Neural progenitor cell (in vitro differentiated cells): Measurements from ENCODE around the gene HPSE2. TPM values are rescaled to one million over a fixed set of nuclear protein-coding genes. Genes with fewer than 3 reads are reported as not detected.

Source experiments
- DNase-seq: peaks from one replicate; pipeline ENCODE4 v3.0.0-alpha.2; 2016; ENCODE audit warnings: low spot score
- H2AFZ ChIP-seq: fragments of 200-600 bp; sonication (generic); replicated peaks from 2 replicates; pipeline ENCODE4 v1.6.1; 2016; ENCODE audit warnings: antibody characterized with exemption
- H3F3A ChIP-seq: fragments of 200-600 bp; sonication (generic); 2 replicates; pipeline ENCODE4 v1.6.1; 2016; ENCODE audit warnings: antibody characterized with exemption, low read depth
- H3K27ac ChIP-seq: fragments of 200-600 bp; sonication (generic); 2 replicates; pipeline ENCODE4 v1.5.1; 2016; ENCODE audit warnings: mild to moderate bottlenecking
- H3K27me3 ChIP-seq: fragments of 200-600 bp; sonication (generic); 2 replicates; pipeline ENCODE4 v1.6.1; 2016; ENCODE audit warnings: mild to moderate bottlenecking, moderate library complexity
- H3K36me3 ChIP-seq: fragments of 200-600 bp; sonication (generic); 2 replicates; pipeline ENCODE4 v1.5.1; 2016
- H3K4me1 ChIP-seq: fragments of 200-600 bp; sonication (generic); 2 replicates; pipeline ENCODE4 v1.6.1; 2016; ENCODE audit warnings: mixed run types
- H3K4me2 ChIP-seq: fragments of 200-600 bp; sonication (generic); 2 replicates; pipeline ENCODE4 v1.6.1; 2016
- H3K4me3 ChIP-seq: fragments of 200-600 bp; sonication (generic); 2 replicates; pipeline ENCODE4 v1.5.1; 2016
- H3K79me2 ChIP-seq: fragments of 200-600 bp; sonication (generic); 2 replicates; pipeline ENCODE4 v1.6.1; 2016; ENCODE audit warnings: low read depth
- H3K9ac ChIP-seq: fragments of 200-600 bp; sonication (generic); 2 replicates; pipeline ENCODE4 v1.6.1; 2016
- H3K9me3 ChIP-seq: fragments of 200-600 bp; sonication (generic); 2 replicates; pipeline ENCODE4 v1.5.1; 2016; ENCODE audit warnings: low read depth
- H4K20me1 ChIP-seq: fragments of 200-600 bp; sonication (generic); 2 replicates; pipeline ENCODE4 v1.6.1; 2016; ENCODE audit warnings: low read depth
- H3K27ac Mint-ChIP-seq: 3 replicates; pipeline ENCODE4 v1.8.0; 2021; ENCODE audit warnings: mixed read lengths
- H3K27me3 Mint-ChIP-seq: 2 replicates; pipeline ENCODE4 v1.8.0; 2022; ENCODE audit warnings: low read depth, mild to moderate bottlenecking, inconsistent platforms, moderate library complexity, mixed read lengths; ENCODE audit not compliant: insufficient read depth
- H3K36me3 Mint-ChIP-seq: 3 replicates; pipeline ENCODE4 v1.8.0; 2021; ENCODE audit warnings: mixed read lengths
- H3K4me1 Mint-ChIP-seq: 3 replicates; pipeline ENCODE4 v1.8.0; 2021; ENCODE audit warnings: mixed read lengths
- H3K4me3 Mint-ChIP-seq: 3 replicates; pipeline ENCODE4 v1.8.0; 2021; ENCODE audit warnings: mild to moderate bottlenecking, moderate library complexity, mixed read lengths
- H3K9me3 Mint-ChIP-seq: 3 replicates; pipeline ENCODE4 v1.8.0; 2020; ENCODE audit warnings: mixed read lengths
- EZH2 ChIP-seq: fragments of 200-600 bp; sonication (generic); IDR thresholded peaks from 2 replicates; pipeline ENCODE4 v1.6.1; 2017; ENCODE audit warnings: antibody characterized with exemption, mild to moderate bottlenecking, moderate library complexity
- EZH2phosphoT487 ChIP-seq: fragments of 200-600 bp; sonication (generic); IDR thresholded peaks from 2 replicates; pipeline ENCODE4 v1.6.1; 2017; ENCODE audit warnings: antibody characterized with exemption
- total RNA-seq: library from RNA; depleted of rRNA; stranded (reverse); fragments of >200 nt; gene quantifications from 2 replicates; pipeline ENCODE4 v1.2.3, GENCODE V29; 2015; ENCODE audit warnings: low replicate concordance
- TF ChIP-seq, protein P1 (sequence below): fragments of 200-600 bp; sonication (generic); IDR thresholded peaks from 2 replicates; pipeline ENCODE4 v1.5.1; 2017; ENCODE audit warnings: antibody characterized with exemption, mild to moderate bottlenecking

Gene HPSE2
- total RNA-seq, 1 donor from 2014 or later, result 3.4 TPM

DNA sequence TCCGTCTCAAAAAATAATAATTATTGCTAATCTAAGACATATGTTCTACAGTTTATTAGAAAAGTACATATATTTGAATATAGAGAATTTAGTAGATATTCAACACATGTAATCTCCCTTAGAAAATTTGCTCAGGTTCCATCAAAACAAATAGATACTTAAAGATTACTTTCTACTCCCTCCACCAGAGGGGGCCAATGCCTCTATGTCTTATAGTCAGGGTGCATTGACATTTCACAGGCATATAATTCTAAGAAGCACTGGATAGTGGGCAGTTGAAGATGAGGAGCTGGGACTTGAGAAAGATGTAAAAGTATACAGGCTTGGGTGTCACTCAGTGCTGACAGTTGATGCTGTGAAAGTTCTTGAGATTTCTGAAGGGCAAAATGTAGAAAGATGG, 487.4 kb downstream of the HPSE2 start:
- peak; percentile 65 for DNase-seq
- no peaks in the 10 kb centered on the region for H3K27me3 ChIP-seq
- H3K27me3 Mint-ChIP-seq, result no peaks in the 10 kb centered on the region

DNA sequence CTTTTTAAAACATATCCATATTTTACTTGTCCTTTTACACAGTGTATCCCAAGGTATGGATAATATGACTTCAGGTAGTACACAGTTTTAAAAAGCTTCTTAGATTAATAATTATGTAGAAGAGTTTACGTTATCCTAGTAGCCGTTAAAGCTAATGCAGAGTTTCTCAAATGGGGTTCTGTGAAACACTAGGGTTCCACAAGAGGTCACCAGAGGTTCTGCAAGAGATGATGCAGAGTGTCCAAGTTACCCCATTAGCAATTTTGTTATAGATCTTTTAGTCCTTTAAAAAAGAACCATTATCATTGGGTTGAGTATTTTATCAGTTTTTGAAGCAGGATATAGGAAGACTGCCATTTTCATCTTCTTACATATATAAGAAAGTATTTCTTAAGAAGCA, 490.0 kb downstream of the HPSE2 start:
- no peak overlapping the region for H3K4me3 Mint-ChIP-seq
- H3K9me3 ChIP-seq, result no peaks in the 10 kb centered on the region
- no peak overlapping the region for H3K4me3 ChIP-seq
- no peaks in the 10 kb centered on the region for H3K27me3 Mint-ChIP-seq
- no peaks in the 10 kb centered on the region for H3K9me3 Mint-ChIP-seq
- no peak overlapping the region for H3K27ac ChIP-seq
- H3K27ac Mint-ChIP-seq, result no peak overlapping the region
- H4K20me1 ChIP-seq, result no peaks in the 10 kb centered on the region
- TF ChIP-seq, protein P1, sequence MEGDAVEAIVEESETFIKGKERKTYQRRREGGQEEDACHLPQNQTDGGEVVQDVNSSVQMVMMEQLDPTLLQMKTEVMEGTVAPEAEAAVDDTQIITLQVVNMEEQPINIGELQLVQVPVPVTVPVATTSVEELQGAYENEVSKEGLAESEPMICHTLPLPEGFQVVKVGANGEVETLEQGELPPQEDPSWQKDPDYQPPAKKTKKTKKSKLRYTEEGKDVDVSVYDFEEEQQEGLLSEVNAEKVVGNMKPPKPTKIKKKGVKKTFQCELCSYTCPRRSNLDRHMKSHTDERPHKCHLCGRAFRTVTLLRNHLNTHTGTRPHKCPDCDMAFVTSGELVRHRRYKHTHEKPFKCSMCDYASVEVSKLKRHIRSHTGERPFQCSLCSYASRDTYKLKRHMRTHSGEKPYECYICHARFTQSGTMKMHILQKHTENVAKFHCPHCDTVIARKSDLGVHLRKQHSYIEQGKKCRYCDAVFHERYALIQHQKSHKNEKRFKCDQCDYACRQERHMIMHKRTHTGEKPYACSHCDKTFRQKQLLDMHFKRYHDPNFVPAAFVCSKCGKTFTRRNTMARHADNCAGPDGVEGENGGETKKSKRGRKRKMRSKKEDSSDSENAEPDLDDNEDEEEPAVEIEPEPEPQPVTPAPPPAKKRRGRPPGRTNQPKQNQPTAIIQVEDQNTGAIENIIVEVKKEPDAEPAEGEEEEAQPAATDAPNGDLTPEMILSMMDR, result peak; percentile 19
- TF ChIP-seq EZH2phosphoT487, result no peak
- TF ChIP-seq EZH2, result no peak
- H3K79me2 ChIP-seq, result no peaks in the 10 kb centered on the region
- no peak overlapping the region for H2AFZ ChIP-seq
- no peak overlapping the region for H3K4me2 ChIP-seq
- no peaks in the 10 kb centered on the region for H3K4me1 Mint-ChIP-seq
- no peaks in the 10 kb centered on the region for H3K27me3 ChIP-seq
- no peaks in the 10 kb centered on the region for H3K36me3 Mint-ChIP-seq
- peak; percentile 1 for DNase-seq
- no peak overlapping the region for H3K9ac ChIP-seq
- no peaks in the 10 kb centered on the region for H3F3A ChIP-seq
- H3K36me3 ChIP-seq, result no peaks in the 10 kb centered on the region
- H3K4me1 ChIP-seq, result no peaks in the 10 kb centered on the region

More for the DNA sequence above, 487.4 kb downstream of the HPSE2 start:
- H3K9ac ChIP-seq, result no peak overlapping the region
- no peaks in the 10 kb centered on the region for H3K4me1 Mint-ChIP-seq
- no peaks in the 10 kb centered on the region for H3K4me1 ChIP-seq
- H3K9me3 ChIP-seq, result no peaks in the 10 kb centered on the region
- H3K27ac Mint-ChIP-seq, result no peak overlapping the region
- H3F3A ChIP-seq, result no peaks in the 10 kb centered on the region
- H3K4me3 Mint-ChIP-seq, result no peak overlapping the region
- no peaks in the 10 kb centered on the region for H3K36me3 Mint-ChIP-seq
- no peak for TF ChIP-seq EZH2phosphoT487
- TF ChIP-seq, protein P1, result peak; percentile 64
- no peak overlapping the region for H2AFZ ChIP-seq
- H3K36me3 ChIP-seq, result no peaks in the 10 kb centered on the region
- H3K4me3 ChIP-seq, result no peak overlapping the region
- no peaks in the 10 kb centered on the region for H4K20me1 ChIP-seq
- H3K27ac ChIP-seq, result no peak overlapping the region
- peaks cover 7% of the 10 kb centered on the region for H3K9me3 Mint-ChIP-seq
- H3K79me2 ChIP-seq, result no peaks in the 10 kb centered on the region
- H3K4me2 ChIP-seq, result no peak overlapping the region

DNA sequence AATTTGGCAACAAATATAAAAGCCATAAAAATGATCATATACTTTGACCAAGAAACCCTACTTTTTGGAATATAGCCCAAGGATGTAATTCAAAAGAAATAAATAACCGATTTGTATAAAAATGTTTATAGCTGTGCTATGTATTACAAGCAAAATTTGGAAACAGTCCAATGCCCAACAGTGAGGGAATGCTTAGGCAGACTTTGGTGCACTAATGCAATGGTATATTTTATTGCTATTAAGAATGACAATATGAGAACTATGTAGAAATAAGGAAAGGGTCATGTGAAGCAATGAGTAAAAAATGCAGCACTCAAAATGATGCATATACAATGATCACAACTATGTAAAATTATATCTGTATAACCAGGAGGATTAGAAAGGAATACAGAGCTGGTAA, 515.1 kb downstream of the HPSE2 start:
- no peak overlapping the region for H3K4me3 Mint-ChIP-seq
- H3K4me1 Mint-ChIP-seq, result no peaks in the 10 kb centered on the region
- H3K4me3 ChIP-seq, result no peak overlapping the region
- H3K27ac ChIP-seq, result no peak overlapping the region
- H3K4me1 ChIP-seq, result no peaks in the 10 kb centered on the region
- no peak overlapping the region for H3K9ac ChIP-seq
- H3F3A ChIP-seq, result no peaks in the 10 kb centered on the region
- no peaks in the 10 kb centered on the region for H3K9me3 ChIP-seq
- no peak overlapping the region for H2AFZ ChIP-seq
- H3K79me2 ChIP-seq, result no peaks in the 10 kb centered on the region
- H3K36me3 ChIP-seq, result no peaks in the 10 kb centered on the region
- no peaks in the 10 kb centered on the region for H3K27me3 Mint-ChIP-seq
- no peak overlapping the region for H3K27ac Mint-ChIP-seq
- no peak overlapping the region for H3K4me2 ChIP-seq
- DNase-seq, result no peak
- H3K27me3 ChIP-seq, result no peaks in the 10 kb centered on the region
- no peaks in the 10 kb centered on the region for H3K9me3 Mint-ChIP-seq
- no peaks in the 10 kb centered on the region for H3K36me3 Mint-ChIP-seq
- H4K20me1 ChIP-seq, result no peaks in the 10 kb centered on the region
- TF ChIP-seq, protein P1, result no peak

DNA sequence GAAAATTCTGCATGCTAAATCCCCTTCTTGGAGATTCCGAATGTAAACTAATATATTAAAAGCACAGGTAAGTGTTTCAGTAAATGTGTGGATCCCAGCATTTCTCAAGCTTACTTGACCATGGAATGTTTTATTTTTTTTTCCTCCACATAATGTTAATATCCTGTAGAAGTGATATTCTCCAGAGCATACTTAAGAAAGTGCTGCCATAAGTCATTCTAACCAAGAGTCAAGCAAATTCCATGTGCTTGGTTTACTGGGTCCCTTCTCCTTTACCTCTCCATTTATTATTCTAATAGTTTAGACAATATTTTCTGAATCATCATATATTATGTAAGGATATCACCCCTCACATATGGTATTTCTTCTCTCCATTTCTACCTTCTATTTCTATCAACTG, 522.1 kb downstream of the HPSE2 start:
- Histone ChIP-seq H3K27ac (no peak overlapping the region), H4K20me1 (no peaks in the 10 kb centered on the region), H3K27me3 (no peaks in the 10 kb centered on the region), H3K9me3 (no peaks in the 10 kb centered on the region), H3K36me3 (no peaks in the 10 kb centered on the region), H3K9ac (no peak overlapping the region), H2AFZ (no peak overlapping the region), H3K4me2 (no peak overlapping the region), H3K4me3 (no peak overlapping the region), H3F3A (no peaks in the 10 kb centered on the region), H3K79me2 (no peaks in the 10 kb centered on the region), H3K4me1 (no peaks in the 10 kb centered on the region)
- Mint-ChIP-seq H3K9me3 (no peaks in the 10 kb centered on the region), H3K4me1 (no peaks in the 10 kb centered on the region), H3K27me3 (no peaks in the 10 kb centered on the region), H3K4me3 (no peak overlapping the region), H3K27ac (no peak overlapping the region), H3K36me3 (no peaks in the 10 kb centered on the region)
- TF ChIP-seq, protein P1, result no peak
- no peak for TF ChIP-seq EZH2phosphoT487
- TF ChIP-seq EZH2, result no peak
- DNase-seq, result no peak
